Fibroblast of pulmonary artery (primary cell): Measurements from ENCODE around the gene DIPK1C.

Source experiments
- DNase-seq: peaks from one replicate; pipeline ENCODE4 v3.0.0-alpha.2; 2010; ENCODE audit warnings: low read depth
- H3K4me3 ChIP-seq: replicated peaks from 2 replicates; pipeline ENCODE4 v1.5.1; 2011; ENCODE audit warnings: low read depth, mild to moderate bottlenecking, control low read depth, low read length, moderate library complexity
- TF ChIP-seq, protein P1 (sequence below): IDR thresholded peaks from 2 replicates; pipeline ENCODE4 v1.5.1; 2011; ENCODE audit warnings: mild to moderate bottlenecking, control low read depth, low read length, inconsistent platforms; ENCODE audit errors: missing control alignments

Gene DIPK1C

DNA sequence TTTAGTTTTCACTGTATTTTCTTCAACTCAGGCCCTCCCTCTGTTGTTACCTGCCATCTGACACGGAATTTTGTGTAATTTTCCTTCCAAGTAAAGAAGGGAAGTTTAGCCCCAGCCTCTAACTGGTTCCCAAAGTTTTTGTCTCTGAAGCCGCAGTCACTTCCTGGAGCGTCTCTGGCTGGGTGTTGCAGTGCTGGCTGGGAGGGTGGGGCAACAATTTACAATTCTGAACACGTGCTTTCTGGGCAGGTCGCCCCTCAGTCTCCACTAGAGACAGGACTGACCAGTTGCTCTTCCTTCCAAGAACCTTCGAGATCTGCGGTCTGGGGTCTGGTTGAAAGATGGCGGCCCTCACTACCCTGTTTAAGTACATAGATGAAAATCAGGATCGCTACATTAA is 42.5 kb upstream of the DIPK1C start:
- DNase-seq, result peak; percentile 69
- H3K4me3 ChIP-seq, result peak overlapping the region; percentile 26
- TF ChIP-seq, protein P1, sequence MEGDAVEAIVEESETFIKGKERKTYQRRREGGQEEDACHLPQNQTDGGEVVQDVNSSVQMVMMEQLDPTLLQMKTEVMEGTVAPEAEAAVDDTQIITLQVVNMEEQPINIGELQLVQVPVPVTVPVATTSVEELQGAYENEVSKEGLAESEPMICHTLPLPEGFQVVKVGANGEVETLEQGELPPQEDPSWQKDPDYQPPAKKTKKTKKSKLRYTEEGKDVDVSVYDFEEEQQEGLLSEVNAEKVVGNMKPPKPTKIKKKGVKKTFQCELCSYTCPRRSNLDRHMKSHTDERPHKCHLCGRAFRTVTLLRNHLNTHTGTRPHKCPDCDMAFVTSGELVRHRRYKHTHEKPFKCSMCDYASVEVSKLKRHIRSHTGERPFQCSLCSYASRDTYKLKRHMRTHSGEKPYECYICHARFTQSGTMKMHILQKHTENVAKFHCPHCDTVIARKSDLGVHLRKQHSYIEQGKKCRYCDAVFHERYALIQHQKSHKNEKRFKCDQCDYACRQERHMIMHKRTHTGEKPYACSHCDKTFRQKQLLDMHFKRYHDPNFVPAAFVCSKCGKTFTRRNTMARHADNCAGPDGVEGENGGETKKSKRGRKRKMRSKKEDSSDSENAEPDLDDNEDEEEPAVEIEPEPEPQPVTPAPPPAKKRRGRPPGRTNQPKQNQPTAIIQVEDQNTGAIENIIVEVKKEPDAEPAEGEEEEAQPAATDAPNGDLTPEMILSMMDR, result no peak

DNA sequence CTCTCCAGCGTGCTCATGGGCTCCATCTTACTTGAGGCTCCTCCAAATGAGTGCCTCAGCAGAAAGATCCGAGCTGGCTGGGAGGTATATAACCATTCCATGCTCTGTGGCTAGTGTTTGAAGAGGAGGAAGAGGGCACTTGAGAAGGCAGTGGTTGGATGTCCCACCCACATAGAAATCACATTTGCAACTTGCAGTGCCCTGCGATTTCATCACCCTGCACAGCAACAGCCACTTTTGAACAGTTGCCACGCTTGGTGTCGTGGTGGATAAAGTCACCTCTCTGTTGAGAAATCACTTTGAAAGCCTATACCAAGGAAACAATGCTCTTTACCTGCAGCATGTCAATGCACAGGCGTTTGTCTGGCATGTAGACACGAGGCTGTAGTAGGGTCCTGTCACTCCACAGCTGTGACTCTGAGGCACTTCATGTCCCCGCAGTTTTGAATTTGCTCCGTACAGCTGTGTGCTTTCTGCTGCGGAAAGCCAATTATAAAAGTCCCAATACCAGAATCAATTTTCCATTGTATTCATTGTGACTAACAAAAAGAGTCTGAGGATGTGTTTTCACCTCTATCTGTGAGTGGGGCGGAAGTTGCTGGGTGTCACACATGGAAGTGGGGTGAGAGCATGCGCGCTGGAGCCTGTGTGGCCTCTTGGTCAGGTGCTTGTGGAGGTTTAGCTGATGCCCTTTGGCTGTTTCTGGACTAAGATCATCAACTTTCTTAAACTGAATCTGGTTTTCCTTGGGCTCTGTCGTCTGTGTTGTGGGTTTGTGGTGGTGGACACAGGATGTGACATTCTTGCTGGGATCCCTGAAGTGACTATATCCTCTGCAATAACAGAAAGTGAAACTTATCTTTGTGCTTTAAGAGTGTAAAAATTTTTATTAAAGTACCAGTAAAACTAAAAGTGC is 41.9 kb upstream of the DIPK1C start:
- DNase-seq, result no peak
- TF ChIP-seq, protein P1, result no peak
- H3K4me3 ChIP-seq, result peak overlapping the region; percentile 26

DNA sequence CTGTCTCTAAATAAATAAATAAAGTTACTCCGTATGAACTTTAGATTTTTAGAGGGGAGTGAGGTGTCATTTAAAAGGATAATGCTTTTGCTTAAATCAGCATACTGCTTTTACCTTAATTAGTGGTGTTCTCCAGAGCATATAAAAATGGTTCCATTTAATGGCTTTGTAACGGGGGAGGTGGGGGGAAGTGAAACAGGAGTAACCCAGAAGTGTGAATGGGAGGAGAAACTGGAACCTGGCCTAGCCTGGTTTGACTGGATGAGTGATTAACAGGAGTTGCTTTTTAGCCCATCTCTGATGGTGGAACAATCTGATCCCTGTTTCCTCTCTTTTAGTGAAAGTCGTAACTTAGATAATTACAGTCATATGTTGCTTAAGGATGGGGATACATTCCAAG is 40.7 kb upstream of the DIPK1C start:
- TF ChIP-seq, protein P1, result no peak
- no peak for DNase-seq
- no peak overlapping the region for H3K4me3 ChIP-seq

DNA sequence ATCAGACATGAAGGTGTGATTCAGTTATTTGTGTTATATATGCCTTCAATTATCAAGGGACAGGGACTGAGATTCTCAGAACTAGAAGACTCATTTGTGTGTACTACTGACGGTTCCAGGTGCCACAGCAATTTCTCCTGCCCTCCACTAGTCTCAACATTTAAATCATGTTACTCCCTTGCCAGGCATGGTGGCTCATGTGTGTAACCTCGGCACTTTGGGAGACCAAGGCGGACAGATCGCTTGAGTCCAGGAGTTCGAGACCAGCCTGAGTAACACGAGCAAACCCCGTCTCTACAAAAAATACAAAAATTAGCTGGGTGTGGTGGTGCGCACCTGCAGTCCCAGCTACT is 40.2 kb upstream of the DIPK1C start:
- DNase-seq, result no peak
- peak overlapping the region; percentile 84 for H3K4me3 ChIP-seq

DNA sequence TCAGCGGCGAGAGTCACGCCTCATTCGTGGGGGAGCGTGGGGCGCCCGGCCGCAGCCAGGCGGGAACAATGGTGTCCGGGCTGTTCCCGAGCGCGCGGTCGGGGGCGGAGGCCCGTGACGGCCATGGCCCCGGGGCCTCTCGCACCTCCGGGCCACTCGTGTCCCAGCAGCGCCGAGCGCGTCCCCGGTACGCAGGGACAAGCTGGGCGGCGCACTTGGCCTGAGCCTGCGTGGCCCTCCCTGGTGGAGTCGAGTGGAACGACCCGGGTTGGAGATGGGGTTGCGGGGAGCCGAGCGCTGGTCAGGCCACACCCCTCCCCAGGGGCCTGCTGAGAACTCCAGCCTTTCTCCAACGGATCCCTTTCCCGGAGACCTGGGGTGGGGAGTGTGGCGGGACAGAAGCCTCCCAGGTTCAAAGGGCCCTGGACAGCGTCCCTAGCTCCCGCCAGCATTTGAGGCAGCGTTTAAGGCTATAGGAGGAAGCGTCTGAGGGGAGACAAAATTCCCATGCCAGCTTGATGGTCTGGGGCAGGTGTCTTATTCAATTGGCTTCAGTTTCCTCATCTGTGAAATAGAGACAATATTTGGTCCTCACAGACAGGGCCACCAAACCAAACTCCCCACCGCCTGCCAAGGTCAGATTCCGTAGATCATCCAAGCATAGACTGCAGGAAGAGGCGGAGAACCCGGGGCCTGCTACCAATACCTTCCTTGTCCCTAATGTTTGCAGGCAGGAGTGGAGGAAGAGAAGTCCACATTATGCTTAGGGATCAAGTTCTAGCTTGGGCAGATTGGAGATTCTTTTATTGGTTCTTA is 39.6 kb upstream of the DIPK1C start:
- peak overlapping the region; percentile 84 for H3K4me3 ChIP-seq
- TF ChIP-seq, protein P1, result no peak
- peak; percentile 51 for DNase-seq

More for the DNA sequence above, 40.2 kb upstream of the DIPK1C start:
- TF ChIP-seq, protein P1, result no peak

DNA sequence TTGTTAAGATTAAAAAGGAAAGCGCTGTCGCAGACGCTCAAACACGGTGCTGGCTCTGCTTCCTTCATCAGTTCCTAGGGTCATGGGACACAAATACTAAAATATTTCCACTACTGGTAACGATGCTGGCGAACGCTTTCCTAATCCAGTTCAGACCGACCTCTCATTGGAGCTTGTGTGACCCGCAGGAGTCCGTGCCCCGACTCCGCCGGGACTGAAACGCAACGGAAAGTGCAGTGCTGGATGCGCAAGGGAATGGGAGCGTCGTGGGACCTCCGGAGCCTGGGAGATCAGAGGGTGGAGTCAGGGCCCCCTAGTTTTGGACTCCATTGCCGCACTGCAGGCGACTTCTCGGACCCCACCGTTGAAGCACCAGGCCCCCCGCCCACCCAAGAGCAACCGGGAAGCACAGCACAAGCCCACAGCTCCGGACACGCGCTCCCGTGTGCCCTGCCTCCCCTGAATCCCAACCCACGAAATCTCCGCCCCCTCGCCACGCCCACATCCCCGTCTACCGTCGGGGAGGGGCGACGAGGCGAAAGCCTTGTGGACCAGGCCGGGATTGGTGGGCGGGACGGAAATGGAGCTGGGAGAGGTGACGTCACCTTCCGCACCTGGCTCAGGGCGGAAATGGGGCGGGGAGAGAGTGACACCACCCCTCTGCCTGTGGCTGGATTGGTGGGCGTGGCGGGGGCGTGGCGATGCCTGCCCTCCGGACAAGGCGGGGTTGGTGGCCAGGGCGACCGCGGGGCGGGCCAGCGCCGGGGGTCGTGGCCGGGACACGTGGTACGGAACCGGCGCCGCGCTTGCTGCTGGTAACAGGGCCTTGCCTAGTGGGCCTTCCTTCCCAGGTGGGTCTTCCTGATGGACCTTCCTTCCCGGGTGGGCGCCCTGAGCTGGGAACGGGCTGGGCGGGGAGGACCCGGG is 38.7 kb upstream of the DIPK1C start, which contains the start of gene CNDP2:
Gene CNDP2 (plus strand): TSS at position 783 of the 927 bp plus-strand sequence. CDS start 3,611 bp downstream, outside the sequence.
- H3K4me3 ChIP-seq, result peak within 1 kb of the TSS; percentile 84
- TF ChIP-seq, protein P1, result no peak
- DNase-seq, result peak; percentile 99
